Calu3 (cell line): Measurements from ENCODE around the gene FCRLB. TPM values are rescaled to one million over a fixed set of nuclear protein-coding genes. Genes with fewer than 3 reads are reported as not detected.

Experiments used
- BruUV-seq: library from RNA; stranded (reverse); fragments of 400-500 nt; replicated peaks from 2 replicates; lab custom pipeline; 2021; lab: Mats Ljungman, UMichigan
- CTCF ChIA-PET: fragments of 300-600 bp; sonication (Branson Sonifier 250); formaldehyde crosslinking; loops from one replicate; lab custom pipeline; 2022; ENCODE audit warnings: antibody characterized with exemption; lab: Charles Lee
- DNase-seq: peaks from one replicate; pipeline ENCODE4 v3.0.0; 2022
- H3K27ac Mint-ChIP-seq: one replicate; pipeline ENCODE4 v1.8.0; 2022; ENCODE audit warnings: mixed read lengths; ENCODE audit not compliant: unreplicated experiment
- H3K27me3 Mint-ChIP-seq: one replicate; pipeline ENCODE4 v1.8.0; 2022; ENCODE audit warnings: mixed read lengths; ENCODE audit not compliant: unreplicated experiment
- H3K36me3 Mint-ChIP-seq: one replicate; pipeline ENCODE4 v1.8.0; 2022; ENCODE audit warnings: mild to moderate bottlenecking, moderate library complexity, mixed read lengths; ENCODE audit not compliant: insufficient read depth, unreplicated experiment
- H3K4me1 Mint-ChIP-seq: one replicate; pipeline ENCODE4 v1.8.0; 2022; ENCODE audit warnings: mild to moderate bottlenecking, low read depth, mixed read lengths; ENCODE audit not compliant: unreplicated experiment
- H3K4me3 Mint-ChIP-seq: one replicate; pipeline ENCODE4 v1.8.0; 2022; ENCODE audit warnings: mild to moderate bottlenecking, low read depth, moderate library complexity, mixed read lengths; ENCODE audit not compliant: unreplicated experiment
- H3K9me3 Mint-ChIP-seq: one replicate; pipeline ENCODE4 v1.8.0; 2022; ENCODE audit warnings: low read depth, mixed read lengths; ENCODE audit not compliant: unreplicated experiment
- CTCF ChIP-seq: fragments of 200-600 bp; IDR thresholded peaks from one replicate; pipeline ENCODE4 v1.8.0; 2022; ENCODE audit warnings: antibody characterized with exemption; ENCODE audit not compliant: unreplicated experiment
- intact Hi-C: fragments of 100-400 bp; cut with micrococcal nuclease; formaldehyde crosslinking; loops from one replicate; pipeline ENCODE4 v1.10.0; 2022; ENCODE audit not compliant: unreplicated experiment
- total RNA-seq: library from RNA; stranded (reverse); gene quantifications from 2 replicates; pipeline ENCODE4 v1.2.3, GENCODE V29; 2022

FCRLB gene
- total RNA-seq, 1 experiment from 2014 or later: 1.9 TPM

- DNase-seq: no peak
- CTCF ChIA-PET: no interaction called here
- BruUV-seq: no TSS peak
- Mint-ChIP-seq H3K27me3 (peaks cover 11% of the 10 kb centered on the region), H3K36me3 (no peaks in the 10 kb centered on the region), H3K27ac (no peak overlapping the region), H3K9me3 (no peaks in the 10 kb centered on the region), H3K4me3 (no peak overlapping the region), H3K4me1 (no peaks in the 10 kb centered on the region)
- intact Hi-C loops: no loop called here
- TF ChIP-seq CTCF: no peak
Observed at GRCh38 chr1:161710560-161710959, 10.8 kb upstream of the FCRLB start.

GRCh38 chr1:161718559-161719324, 2.6 kb upstream of the FCRLB start:
- no peak for DNase-seq
- intact Hi-C loops: no loop called here
- peaks cover 22% of the 10 kb centered on the region for H3K4me1 Mint-ChIP-seq
- peaks cover under 1% of the 10 kb centered on the region for H3K36me3 Mint-ChIP-seq
- H3K4me3 Mint-ChIP-seq: no peak overlapping the region
- H3K9me3 Mint-ChIP-seq: no peaks in the 10 kb centered on the region
- no peak for TF ChIP-seq CTCF
- no peak overlapping the region for H3K27ac Mint-ChIP-seq
- H3K27me3 Mint-ChIP-seq: peaks cover 47% of the 10 kb centered on the region
- BruUV-seq: no TSS peak
- CTCF ChIA-PET: no interaction called here

- intact Hi-C loops: no loop called here
- TF ChIP-seq CTCF: no peak
- H3K9me3 Mint-ChIP-seq: no peaks in the 10 kb centered on the region
- H3K27me3 Mint-ChIP-seq: peaks cover 47% of the 10 kb centered on the region
- no peak overlapping the region for H3K27ac Mint-ChIP-seq
- DNase-seq: no peak
- no TSS peak for BruUV-seq
- H3K4me1 Mint-ChIP-seq: peaks cover 27% of the 10 kb centered on the region
- peaks cover 3% of the 10 kb centered on the region for H3K36me3 Mint-ChIP-seq
- CTCF ChIA-PET: no interaction called here
- H3K4me3 Mint-ChIP-seq: no peak overlapping the region
Observed at GRCh38 chr1:161719325-161719611, 2.1 kb upstream of the FCRLB start.

- H3K27ac Mint-ChIP-seq: no peak overlapping the region
- peaks cover 6% of the 10 kb centered on the region for H3K36me3 Mint-ChIP-seq
- peaks cover 37% of the 10 kb centered on the region for H3K27me3 Mint-ChIP-seq
- H3K4me1 Mint-ChIP-seq: peaks cover 38% of the 10 kb centered on the region
- intact Hi-C loops: no loop called here
- TF ChIP-seq CTCF: no peak
- DNase-seq: no peak
- BruUV-seq: no TSS peak
- H3K9me3 Mint-ChIP-seq: no peaks in the 10 kb centered on the region
- CTCF ChIA-PET: no interaction called here
- H3K4me3 Mint-ChIP-seq: no peak overlapping the region
Observed at GRCh38 chr1:161720422-161720821, 922 bp upstream of the FCRLB start.
